PFSK-1 (cell line): Measurements from ENCODE around the gene LCN10.

Source experiments
- FOXP2 ChIP-seq: optimal IDR thresholded peaks from 2 replicates; pipeline ENCODE3; 2011; ENCODE audit warnings: borderline replicate concordance, control low read depth, inconsistent platforms; ENCODE audit not compliant: insufficient read depth; ENCODE audit errors: extremely low read length, extremely low read depth
- POLR2AphosphoS5 ChIP-seq: IDR thresholded peaks from 2 replicates; pipeline ENCODE4 v1.6.1; 2012; ENCODE audit warnings: low read depth, mild to moderate bottlenecking, control low read depth, low read length, moderate library complexity
- SIN3A ChIP-seq: IDR thresholded peaks from 2 replicates; pipeline ENCODE4 v1.6.1; 2012; ENCODE audit warnings: mild to moderate bottlenecking, low read length, moderate library complexity, borderline replicate concordance; ENCODE audit not compliant: insufficient read depth
- TAF1 ChIP-seq: IDR thresholded peaks from 2 replicates; pipeline ENCODE4 v1.6.1; 2012; ENCODE audit warnings: low read length, control low read depth, borderline replicate concordance; ENCODE audit not compliant: insufficient read depth
- TF ChIP-seq, protein P1 (sequence below), 2 experiments: IDR thresholded peaks; 2 replicates each; pipeline versions ENCODE4 v1.6.1 to v1.8.0; 2011 to 2012; ENCODE audit warnings: low read depth in 2 of 2, low read length in 2 of 2, control low read depth in 1 of 2, inconsistent platforms in 1 of 2, mild to moderate bottlenecking in 1 of 2, moderate library complexity in 1 of 2; ENCODE audit not compliant: insufficient read depth in 1 of 2

The LCN10 gene

DNA sequence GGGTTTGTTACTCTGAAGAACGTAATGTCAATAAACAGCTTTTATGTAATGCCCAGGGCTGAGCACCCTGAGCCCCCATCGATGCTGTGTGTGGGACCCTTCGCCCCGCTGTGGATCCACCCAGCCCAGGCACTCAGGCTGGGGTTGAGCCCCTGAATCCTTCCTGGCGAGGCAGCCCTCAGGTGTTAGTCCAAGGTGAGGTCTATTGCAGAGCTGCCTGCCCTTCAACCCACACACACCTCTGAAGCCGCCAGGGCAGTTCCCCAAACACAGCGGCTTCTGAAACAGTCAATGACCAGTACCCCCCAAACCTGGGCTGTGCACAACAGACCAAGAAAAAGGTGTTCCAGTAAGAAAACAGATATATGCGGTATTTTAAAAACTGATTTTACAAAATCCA is 18.8 kb downstream of the LCN10 start:
- no peak for TF ChIP-seq TAF1
- TF ChIP-seq, protein P1, sequence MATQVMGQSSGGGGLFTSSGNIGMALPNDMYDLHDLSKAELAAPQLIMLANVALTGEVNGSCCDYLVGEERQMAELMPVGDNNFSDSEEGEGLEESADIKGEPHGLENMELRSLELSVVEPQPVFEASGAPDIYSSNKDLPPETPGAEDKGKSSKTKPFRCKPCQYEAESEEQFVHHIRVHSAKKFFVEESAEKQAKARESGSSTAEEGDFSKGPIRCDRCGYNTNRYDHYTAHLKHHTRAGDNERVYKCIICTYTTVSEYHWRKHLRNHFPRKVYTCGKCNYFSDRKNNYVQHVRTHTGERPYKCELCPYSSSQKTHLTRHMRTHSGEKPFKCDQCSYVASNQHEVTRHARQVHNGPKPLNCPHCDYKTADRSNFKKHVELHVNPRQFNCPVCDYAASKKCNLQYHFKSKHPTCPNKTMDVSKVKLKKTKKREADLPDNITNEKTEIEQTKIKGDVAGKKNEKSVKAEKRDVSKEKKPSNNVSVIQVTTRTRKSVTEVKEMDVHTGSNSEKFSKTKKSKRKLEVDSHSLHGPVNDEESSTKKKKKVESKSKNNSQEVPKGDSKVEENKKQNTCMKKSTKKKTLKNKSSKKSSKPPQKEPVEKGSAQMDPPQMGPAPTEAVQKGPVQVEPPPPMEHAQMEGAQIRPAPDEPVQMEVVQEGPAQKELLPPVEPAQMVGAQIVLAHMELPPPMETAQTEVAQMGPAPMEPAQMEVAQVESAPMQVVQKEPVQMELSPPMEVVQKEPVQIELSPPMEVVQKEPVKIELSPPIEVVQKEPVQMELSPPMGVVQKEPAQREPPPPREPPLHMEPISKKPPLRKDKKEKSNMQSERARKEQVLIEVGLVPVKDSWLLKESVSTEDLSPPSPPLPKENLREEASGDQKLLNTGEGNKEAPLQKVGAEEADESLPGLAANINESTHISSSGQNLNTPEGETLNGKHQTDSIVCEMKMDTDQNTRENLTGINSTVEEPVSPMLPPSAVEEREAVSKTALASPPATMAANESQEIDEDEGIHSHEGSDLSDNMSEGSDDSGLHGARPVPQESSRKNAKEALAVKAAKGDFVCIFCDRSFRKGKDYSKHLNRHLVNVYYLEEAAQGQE (IDR thresholded peaks at IDR 0.05; ENCODE audit: insufficient read depth in 1 of 2, low read depth in 2 of 2, low read length in 2 of 2) = no peak
- peak; percentile 52 for TF ChIP-seq POLR2AphosphoS5

DNA sequence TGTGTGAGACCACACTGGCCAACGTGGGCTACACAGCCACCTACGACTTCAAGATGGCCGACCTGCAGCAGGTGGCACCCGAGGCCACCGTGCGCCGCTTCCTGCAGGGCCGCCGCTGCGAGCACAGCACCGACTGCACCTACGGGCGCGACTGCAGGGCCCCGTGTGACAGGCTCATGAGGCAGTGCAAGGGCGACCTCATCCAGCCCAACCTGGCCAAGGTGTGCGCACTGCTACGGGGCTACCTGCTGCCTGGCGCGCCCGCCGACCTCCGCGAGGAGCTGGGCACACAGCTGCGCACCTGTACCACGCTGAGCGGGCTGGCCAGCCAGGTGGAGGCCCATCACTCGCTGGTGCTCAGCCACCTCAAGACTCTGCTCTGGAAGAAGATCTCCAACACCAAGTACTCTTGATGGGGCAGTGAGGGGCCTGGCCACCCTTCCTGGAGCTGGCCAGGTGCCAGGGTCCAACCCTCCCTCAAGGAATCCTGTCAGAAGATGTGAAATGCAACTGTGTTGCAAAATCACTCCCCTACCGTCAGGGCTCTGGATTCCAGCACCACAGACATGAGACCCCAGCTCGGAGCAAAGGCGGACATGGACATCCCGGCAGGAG is 19.3 kb downstream of the LCN10 start:
- TF ChIP-seq POLR2AphosphoS5 (peak; percentile 64; the same call in 1 of the 2 replicates), SIN3A (peak; percentile 9; the same call in 1 of the 2 replicates), FOXP2 (no peak), TAF1 (no peak)
- TF ChIP-seq, protein P1 (IDR thresholded peaks at IDR 0.05; ENCODE audit: insufficient read depth in 1 of 2, low read depth in 2 of 2, low read length in 2 of 2) = no peak

DNA sequence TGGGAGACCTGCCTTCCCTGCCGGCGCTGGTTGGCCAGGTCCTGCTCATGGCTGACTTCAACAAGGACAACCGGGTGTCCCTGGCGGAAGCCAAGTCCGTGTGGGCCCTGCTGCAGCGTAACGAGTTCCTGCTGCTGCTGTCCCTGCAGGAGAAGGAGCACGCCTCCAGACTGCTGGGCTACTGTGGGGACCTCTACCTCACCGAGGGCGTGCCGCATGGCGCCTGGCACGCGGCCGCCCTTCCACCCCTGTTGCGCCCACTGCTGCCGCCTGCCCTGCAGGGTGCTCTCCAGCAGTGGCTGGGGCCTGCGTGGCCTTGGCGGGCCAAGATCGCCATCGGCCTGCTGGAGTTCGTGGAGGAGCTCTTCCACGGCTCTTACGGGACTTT is 19.8 kb downstream of the LCN10 start:
- no peak for TF ChIP-seq FOXP2
- no peak for TF ChIP-seq POLR2AphosphoS5
- TF ChIP-seq, protein P1 (IDR thresholded peaks at IDR 0.05; ENCODE audit: insufficient read depth in 1 of 2, low read depth in 2 of 2, low read length in 2 of 2) = no peak
- TF ChIP-seq TAF1 = no peak
- no peak for TF ChIP-seq SIN3A

DNA sequence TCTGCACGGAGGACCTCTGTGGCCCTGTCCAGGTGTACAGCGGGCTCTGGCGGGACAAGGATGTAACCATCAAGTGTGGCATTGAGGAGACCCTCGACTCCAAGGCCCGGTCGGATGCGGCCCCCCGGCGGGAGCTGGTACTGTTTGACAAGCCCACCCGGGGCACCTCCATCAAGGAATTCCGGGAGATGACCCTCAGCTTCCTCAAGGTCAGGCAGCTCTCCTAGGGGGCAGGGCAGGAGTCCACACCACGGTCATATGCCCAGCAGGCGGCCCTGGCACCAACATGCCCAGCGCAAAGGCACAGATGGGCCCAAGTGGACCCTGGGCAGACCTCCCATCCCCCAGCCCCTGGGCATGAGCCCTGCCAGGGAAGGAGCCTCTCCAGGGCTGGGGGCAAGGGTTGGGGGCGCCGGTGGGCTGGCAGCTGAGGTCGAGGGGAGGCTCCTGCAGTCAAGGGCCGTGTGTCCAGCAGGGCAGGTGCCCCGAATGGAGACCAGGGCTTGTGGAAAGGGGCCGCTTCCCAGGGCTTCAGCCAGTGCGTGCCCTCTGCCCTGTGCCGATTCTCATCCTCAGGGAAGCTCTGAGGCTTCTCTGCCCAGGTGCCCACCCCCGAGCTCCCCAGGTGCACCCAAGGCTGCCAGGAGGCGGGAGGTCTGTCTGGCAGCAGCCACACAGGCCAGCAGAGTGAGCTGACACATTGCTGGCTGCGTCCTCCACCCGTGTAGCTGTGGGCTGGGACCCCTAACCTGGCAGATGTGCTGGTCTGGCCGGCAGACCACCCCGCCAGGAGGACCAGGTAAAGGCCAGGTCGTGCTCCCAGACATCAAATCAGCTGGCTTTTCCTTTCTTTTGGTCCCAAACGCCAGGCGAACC is 20.4 kb downstream of the LCN10 start:
- TF ChIP-seq POLR2AphosphoS5 (peak; percentile 27), SIN3A (no peak)

DNA sequence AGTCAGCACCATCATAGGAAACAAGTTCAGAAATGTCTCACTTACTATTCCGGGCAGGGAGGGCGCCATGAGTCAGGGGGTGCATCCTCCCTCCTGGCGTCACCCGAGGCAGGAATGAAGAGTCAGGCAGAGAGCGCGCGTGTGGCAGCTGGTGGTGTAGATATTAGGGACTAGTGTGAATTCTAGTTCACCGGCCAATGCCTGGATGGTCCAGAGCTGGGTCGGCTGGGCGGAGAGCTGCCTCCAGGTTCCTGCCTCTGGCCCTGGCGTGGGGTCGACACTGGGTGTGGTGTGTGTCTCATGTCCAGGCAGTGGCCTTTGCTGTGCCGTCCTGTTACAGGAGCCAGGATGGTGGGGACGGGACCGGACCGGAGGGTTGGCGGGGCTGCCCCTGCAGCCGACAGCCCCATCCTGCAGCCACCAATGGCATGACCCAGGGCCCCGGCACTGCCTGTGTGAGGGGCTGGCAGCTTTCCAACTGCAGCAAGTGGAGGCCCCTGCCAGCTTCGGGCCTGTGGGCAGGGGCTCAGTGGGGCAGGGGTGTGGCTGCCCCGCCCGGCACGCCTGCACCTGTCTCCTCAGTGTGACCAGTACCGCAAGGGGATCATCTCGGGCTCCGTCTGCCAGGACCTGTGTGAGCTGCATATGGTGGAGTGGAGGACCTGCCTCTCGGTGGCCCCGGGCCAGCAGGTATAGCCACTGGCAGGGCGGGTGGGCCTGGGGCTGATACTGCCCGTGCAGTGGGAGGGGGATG is 21.2 kb downstream of the LCN10 start:
- peak; percentile 51; the same call in 1 of the 2 replicates for TF ChIP-seq POLR2AphosphoS5
- TF ChIP-seq TAF1 = no peak

DNA sequence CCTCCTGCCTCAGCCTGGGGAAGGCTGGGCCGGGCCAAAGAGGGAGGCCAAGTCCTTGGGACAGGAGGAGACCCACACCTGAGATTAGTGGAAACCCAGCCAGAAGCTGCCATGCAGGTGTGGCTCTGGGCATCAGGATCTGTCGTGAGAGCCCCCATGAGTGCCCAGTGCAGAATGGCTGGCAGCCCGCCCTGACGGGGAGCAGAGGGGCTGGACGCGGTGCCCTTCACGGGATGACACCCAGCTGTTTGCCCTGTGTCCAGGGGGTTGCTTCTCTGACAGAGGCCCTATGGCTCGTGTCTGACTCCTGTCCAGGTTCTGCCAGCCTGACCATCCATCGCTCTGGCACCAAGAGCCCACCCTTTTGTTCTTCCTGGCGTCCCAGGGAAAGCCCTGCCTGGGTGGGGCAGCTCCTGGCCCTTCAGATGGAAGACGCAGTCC is 21.8 kb downstream of the LCN10 start:
- TF ChIP-seq POLR2AphosphoS5 (no peak), SIN3A (no peak), TAF1 (no peak), FOXP2 (no peak)
- TF ChIP-seq, protein P1 (IDR thresholded peaks at IDR 0.05; ENCODE audit: insufficient read depth in 1 of 2, low read depth in 2 of 2, low read length in 2 of 2) = no peak
